ENCODE data around the gene MAP3K20.
A peak's percentile ranks its signal among the peaks of the same experiment; 100 is the strongest.
"Not testable (repeated sequence)": the region's sequence is repeated elsewhere in the genome, so short reads cannot be mapped to it uniquely, and the experiment has no call there.

Gene MAP3K20

GRCh38 chr2:173281898-173282297 lies 206.3 kb downstream of the MAP3K20 start:
- DNase-seq (ENCODE audit: low read depth) = not testable (repeated sequence)

DNA sequence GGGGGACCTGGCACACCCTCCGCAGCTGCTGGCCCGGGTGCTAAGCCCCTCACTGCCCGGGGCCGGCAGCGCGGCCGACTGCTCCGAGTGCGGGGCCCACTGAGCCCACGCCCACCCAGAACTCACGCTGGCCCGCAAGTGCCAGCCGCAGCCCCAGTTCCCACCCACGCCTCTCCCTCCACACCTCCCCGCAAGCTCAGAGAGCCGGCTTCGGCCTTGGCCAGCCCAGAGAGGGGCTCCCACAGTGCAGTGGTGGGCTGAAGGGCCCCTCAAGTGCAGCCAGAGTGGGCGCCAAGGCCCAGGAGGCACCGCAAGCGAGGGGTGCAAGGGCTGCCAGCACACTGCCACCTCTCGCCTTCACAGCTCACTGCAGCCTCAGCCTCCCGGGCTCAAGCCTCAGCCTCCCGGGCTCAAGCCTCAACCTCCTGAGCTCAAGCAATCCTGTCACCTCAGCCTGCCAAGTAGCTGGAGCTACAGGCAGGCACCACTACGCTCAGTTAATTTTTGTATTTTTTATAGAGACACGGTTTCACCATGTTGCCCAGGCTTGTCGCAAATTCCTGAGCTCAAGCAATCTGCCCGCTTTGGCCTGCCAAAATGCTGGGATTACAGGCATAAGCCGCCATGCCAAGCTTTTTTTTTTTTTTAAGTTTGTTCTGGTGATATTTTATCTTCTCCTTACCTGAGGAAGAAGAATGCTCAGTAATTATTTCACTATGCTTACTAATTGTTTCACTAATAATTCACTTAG lies 207.3 kb downstream of the MAP3K20 start:
- DNase-seq (ENCODE audit: low read depth) = no peak

DNA sequence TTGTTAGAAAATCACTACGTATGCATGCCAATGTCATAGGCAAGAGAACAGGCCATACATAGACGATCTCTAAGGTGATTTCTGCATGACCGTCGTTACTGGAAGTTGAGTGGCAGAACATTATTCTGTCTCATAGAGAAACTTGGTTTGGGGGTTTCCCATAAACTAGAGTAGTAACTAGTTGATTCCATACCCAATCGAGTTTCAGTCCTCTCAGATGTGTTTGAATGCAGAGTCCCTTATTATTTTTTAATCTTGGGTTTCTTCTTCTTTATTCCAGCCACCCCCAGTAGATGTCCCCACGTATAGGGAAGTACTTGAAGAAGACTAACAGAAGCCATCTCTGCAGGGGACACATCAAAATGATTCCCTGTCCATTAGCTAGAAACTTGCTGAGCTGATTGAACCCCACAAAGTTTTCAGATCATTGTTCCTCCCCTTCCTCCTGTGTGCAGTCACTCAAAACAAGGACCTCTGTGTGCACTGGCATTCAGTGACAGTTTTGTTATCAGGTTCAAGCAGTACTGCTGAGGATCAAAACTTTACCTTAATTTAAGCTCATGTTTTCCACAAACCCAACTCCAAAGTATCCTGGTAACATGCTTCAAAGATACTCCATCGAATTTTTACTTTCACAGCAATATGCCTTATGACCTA lies 210.6 kb downstream of the MAP3K20 start:
- DNase-seq (ENCODE audit: low read depth) = peak; percentile 3

- no peak for DNase-seq (ENCODE audit: low read depth)
Observed at GRCh38 chr2:173287594-173287993, 211.9 kb downstream of the MAP3K20 start.

GRCh38 chr2:173288561-173288960 lies 212.9 kb downstream of the MAP3K20 start:
- DNase-seq (ENCODE audit: low read depth) = peak; percentile 76

DNA sequence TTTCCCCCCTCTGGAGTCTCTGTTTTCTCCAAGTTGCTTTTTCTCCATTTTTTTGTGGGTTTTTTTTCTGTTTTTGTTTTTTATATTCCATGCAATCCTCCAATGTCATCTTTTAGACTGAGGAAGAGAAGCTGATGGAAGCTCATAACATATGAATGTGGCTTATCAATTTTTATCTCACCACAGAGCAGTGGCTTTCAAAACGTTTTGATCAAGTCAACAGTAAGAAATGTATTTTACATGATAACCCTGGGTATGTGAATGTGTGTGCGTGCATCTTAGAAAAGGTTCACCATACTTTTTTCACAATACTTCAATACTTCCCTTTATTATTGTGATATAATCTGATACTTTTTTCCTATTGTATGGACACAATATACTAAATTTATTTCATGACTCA lies 214.4 kb downstream of the MAP3K20 start:
- DNase-seq (ENCODE audit: low read depth) = no peak

DNA sequence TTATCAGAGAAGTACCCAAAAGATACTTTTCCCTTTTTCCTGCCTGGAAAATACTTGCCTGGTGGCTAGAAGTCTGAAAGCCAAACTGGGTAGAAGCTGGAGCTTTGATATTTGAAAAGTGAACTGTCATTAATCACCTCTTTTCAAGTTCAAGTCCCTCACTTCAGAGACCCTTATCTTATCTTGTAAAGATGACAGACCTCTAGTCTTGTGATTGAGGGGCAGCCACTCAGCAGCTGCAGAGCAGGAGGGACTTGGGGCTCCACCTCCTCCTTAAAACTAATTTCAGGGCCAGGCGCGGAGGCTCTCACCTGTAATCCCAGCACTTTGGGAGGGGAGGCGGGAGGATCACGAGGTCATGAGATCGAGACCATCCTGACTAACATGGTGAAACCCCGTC lies 214.9 kb downstream of the MAP3K20 start:
- no peak for DNase-seq (ENCODE audit: low read depth)

DNA sequence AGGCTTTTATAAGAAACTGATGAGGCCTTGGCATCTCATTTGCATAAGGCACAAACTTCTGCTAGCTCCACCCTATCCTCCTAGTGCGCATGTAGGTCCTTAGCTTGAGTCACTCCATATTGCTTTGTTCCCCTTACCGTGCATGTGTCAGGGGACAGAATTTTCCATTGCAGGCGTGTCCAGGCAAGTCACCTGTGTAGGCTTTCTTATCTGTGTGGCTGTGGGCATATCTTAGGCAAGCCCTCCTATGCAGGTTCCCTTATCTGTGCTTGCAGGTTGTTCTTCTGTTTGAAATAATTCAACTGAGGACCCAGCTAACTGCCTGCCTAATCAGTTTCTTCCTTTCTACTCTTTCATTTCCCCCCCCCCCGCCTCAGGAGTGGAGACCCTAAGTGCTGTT lies 215.8 kb downstream of the MAP3K20 start:
- DNase-seq (ENCODE audit: low read depth) = no peak

DNA sequence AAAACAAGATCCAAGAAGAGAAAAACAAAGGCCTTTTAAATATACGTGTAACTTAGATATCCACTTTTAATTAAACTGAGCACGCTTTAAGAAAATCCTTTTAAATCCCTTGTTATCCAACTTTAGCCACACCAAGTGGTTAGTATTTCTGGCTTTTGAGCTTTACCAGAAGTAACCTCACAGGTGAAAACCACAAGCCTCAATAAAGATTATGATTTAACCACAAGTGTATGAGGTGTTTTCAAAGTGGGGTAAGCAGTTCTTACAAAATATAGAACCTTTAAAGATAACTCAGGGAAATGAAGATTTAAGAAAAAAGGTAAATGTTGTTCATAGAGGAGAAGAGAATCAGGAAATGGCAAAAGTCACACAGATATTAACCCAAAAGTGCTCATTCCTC lies 220.6 kb downstream of the MAP3K20 start:
- DNase-seq (ENCODE audit: low read depth) = no peak

DNA sequence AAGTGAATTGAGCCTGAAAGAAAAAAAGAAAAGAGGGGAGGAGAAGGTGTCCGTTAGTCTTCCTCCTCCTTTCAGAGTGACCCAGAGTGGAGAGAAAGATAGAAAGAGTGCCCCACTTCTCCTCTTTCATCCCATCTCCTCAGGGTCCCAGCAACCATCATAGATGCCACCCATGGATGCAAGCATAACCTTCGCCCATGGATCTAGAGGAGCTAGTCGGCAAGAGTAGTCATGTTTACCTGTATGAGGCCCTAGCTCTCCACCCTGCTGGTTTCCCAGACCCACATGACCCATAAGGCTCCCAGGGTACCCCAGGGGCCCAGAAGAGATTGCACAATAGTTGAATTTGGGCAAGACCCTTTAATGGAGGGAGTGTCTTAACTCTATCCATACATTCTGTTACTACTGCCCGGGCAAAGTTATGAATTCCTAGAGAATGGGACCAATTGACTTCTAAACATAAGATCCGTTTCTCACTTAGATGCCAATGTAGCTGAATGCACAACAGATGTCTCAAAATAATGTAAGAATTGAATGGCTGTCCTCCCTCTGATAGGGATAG lies 223.0 kb downstream of the MAP3K20 start:
- no peak for DNase-seq (ENCODE audit: low read depth)

- DNase-seq (ENCODE audit: low read depth) = no peak
Observed at GRCh38 chr2:173299764-173300163, 224.1 kb downstream of the MAP3K20 start.

GRCh38 chr2:173300458-173300857 lies 224.8 kb downstream of the MAP3K20 start:
- no peak for DNase-seq (ENCODE audit: low read depth)

- not testable (repeated sequence) for DNase-seq (ENCODE audit: low read depth)
Observed at GRCh38 chr2:173301549-173301948, 225.9 kb downstream of the MAP3K20 start.

GRCh38 chr2:173305303-173305702 lies 229.7 kb downstream of the MAP3K20 start:
- DNase-seq (ENCODE audit: low read depth) = no peak

GRCh38 chr2:173307293-173307692 lies 231.6 kb downstream of the MAP3K20 start:
- DNase-seq (ENCODE audit: low read depth) = no peak

DNA sequence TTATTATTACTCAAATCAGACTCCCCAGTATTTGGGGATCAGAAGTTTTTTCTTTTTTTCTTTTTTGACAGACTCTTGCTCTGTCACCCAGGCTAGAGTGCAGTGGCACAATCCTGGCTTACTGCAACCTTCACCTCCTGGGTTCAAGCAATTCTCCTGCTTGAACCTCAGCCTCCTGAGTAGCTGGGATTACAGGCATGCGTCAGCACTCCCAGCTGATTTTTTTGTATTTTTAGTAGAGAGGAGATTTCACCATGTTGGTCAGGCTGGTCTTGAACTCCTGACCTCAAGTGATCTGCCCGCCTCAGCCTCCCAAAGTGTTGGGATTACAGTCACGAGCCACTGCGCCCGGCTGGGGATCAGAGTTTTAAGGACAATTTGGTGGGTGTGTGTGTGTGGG lies 233.7 kb downstream of the MAP3K20 start:
- not testable (repeated sequence) for DNase-seq (ENCODE audit: low read depth)

GRCh38 chr2:173311844-173312606 lies 236.4 kb downstream of the MAP3K20 start:
- DNase-seq (ENCODE audit: low read depth) = no peak

Measured in EH (cell line).